Measurements from ENCODE around the gene GMIP.

- no peak for TF ChIP-seq YY1 (IDR thresholded peaks at IDR 0.05; ENCODE audit: insufficient read depth, insufficient read length)
- TF ChIP-seq ZNF274 (IDR thresholded peaks at IDR 0.05; ENCODE audit: low read depth, low read length), result no peak
- no peak for TF ChIP-seq SUZ12 (IDR thresholded peaks at IDR 0.05; ENCODE audit: extremely low read depth, insufficient read depth, insufficient read length)
Measured at GRCh38 chr19:19687090-19687489, 43.6 kb upstream of the GMIP start.

Measured in NT2/D1 (cell line).